Measurements from ENCODE around the gene CHST15.

DNA sequence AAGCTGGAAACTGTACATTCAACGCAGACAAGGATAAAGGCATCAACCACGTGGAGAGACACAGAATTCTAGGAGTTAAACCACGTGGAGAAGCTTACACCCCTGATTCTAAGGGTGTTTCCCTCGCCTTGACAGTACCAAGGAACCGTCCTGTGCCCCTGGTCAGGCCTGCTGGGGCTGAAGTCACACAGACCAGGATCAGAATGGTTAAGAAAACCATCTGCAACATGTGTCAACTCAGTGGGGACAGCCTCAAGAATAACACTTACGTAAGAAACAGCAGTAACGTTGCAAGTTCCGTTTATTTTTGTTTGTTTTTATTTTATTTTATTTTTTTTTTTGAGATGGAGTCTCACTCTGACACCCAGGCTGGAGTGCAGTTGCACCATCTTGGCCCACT lies 55.6 kb downstream of the CHST15 start:
- no peak for TF ChIP-seq GATA2 (IDR thresholded peaks at IDR 0.05; ENCODE audit: low read depth, low read length)
- no peak for TF ChIP-seq GATA3 (IDR thresholded peaks at IDR 0.05; ENCODE audit: low read depth, low read length)
